ENCODE data around the gene ARHGEF33.

ARHGEF33 gene

DNA sequence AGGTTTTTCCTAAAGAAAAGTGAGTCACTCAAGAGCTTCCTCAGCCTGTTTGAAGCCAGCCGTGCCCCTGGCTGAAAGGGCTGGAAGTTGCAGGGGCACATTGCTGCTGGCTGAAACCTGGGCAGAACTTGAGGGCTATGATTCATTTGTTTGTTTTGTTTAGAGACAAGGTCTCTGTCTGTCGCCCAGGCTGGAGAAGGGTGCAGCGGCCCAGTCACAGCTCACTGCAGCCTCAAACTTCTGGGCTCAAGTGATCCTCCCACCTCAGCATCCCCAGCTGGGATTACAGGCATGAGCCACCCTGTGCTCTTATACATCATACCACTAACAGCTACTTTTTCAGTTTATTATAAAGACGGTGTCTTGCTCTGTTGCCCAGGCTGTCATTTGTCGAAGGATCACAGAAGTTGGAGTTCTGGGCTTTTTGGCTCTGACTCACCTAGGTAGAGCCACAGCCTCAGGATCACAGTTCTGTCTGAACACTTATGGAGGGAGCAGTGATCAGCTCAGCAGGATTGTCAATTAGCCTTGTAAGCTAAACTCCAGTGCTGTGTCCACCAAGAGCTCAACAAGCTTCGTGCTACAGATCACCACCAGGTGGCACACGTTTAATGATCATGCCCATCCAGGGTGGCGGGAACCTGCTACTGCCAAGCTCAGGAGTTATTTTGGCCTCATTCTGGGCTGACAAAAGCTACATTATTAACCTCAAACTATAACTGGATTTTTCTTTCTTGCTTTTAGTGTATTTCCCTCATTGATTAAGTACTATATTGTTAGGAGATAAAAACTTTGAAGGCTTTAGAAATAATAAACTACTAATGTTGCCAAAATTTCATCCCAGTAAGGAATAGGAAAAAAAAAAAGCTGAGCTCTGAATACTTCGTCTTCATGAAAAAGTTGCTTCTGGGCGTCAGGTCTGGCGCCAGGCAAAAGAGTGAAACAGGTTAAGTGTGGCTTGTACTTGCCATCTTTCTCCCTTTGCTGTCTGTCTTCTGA is 57.9 kb downstream of the ARHGEF33 start:
- Histone ChIP-seq H3K27ac (ENCODE audit: poor library complexity, severe bottlenecking) (no peak overlapping the region), H3K4me3 (ENCODE audit: severe bottlenecking) (no peak overlapping the region), H3K36me3 (ENCODE audit: low read depth) (no peaks in the 10 kb centered on the region), H3K4me1 (ENCODE audit: insufficient read depth, poor library complexity, severe bottlenecking) (no peaks in the 10 kb centered on the region), H3K9me3 (ENCODE audit: severe bottlenecking) (no peaks in the 10 kb centered on the region), H3K27me3 (ENCODE audit: insufficient read depth, poor library complexity, severe bottlenecking) (no peaks in the 10 kb centered on the region)
- ATAC-seq (ENCODE audit: low read depth) (peak; percentile 92), DNase-seq (ENCODE audit: low spot score) (no peak)
- TF ChIP-seq, protein P1, sequence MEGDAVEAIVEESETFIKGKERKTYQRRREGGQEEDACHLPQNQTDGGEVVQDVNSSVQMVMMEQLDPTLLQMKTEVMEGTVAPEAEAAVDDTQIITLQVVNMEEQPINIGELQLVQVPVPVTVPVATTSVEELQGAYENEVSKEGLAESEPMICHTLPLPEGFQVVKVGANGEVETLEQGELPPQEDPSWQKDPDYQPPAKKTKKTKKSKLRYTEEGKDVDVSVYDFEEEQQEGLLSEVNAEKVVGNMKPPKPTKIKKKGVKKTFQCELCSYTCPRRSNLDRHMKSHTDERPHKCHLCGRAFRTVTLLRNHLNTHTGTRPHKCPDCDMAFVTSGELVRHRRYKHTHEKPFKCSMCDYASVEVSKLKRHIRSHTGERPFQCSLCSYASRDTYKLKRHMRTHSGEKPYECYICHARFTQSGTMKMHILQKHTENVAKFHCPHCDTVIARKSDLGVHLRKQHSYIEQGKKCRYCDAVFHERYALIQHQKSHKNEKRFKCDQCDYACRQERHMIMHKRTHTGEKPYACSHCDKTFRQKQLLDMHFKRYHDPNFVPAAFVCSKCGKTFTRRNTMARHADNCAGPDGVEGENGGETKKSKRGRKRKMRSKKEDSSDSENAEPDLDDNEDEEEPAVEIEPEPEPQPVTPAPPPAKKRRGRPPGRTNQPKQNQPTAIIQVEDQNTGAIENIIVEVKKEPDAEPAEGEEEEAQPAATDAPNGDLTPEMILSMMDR (IDR thresholded peaks at IDR 0.05; ENCODE audit: poor library complexity, severe bottlenecking) = peak; percentile 86

DNA sequence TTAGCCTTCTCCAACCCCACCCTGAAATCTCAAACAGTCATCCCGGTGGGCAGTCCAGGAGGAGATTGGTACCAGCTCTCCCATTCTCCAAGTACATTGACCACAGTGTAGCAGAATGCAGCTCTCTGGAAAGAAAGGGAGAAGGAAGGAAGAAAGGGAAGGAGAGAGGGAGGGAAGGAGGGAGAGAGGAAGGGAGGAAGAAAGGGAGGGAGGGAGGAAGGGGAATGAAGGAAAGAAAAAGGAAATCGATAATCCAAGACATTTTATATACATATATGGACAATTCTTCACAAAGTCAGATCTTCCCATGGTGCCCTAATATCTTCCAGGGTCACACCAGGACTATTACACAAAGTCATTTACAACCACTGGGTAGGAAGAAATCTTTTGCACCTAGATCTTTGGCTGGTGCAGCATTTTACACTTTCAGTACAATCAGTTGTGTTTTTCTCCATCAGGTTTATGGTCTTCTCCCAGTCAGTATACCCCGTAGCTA is 58.8 kb downstream of the ARHGEF33 start:
- Histone ChIP-seq H3K36me3 (ENCODE audit: low read depth) (no peaks in the 10 kb centered on the region), H3K4me1 (ENCODE audit: insufficient read depth, poor library complexity, severe bottlenecking) (no peaks in the 10 kb centered on the region), H3K4me3 (ENCODE audit: severe bottlenecking) (no peak overlapping the region), H3K9me3 (ENCODE audit: severe bottlenecking) (no peaks in the 10 kb centered on the region), H3K27ac (ENCODE audit: poor library complexity, severe bottlenecking) (no peak overlapping the region), H3K27me3 (ENCODE audit: insufficient read depth, poor library complexity, severe bottlenecking) (no peaks in the 10 kb centered on the region)
- TF ChIP-seq, protein P1 (IDR thresholded peaks at IDR 0.05; ENCODE audit: poor library complexity, severe bottlenecking) = no peak
- no peak for ATAC-seq (ENCODE audit: low read depth)
- no peak for DNase-seq (ENCODE audit: low spot score)

DNA sequence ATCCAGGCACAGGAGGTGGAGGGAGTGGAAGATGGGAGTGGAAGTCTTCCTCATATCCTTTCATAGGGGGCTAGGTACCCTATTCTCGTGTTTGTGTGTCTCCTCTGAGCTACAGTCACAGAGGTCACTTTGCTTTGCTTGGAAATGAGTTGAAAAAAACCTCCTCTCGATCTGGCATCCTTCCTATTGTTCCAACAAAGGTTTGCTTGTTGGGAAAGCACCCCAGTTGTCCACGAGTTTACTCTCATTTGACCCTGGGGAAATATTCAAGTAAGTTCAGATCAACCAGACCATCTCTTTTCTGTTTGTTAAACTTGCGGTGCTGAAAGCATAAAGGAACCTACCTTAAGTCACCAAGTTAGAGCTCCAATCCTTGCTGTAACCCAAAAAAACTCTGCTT is 59.3 kb downstream of the ARHGEF33 start:
- Histone ChIP-seq H3K4me1 (ENCODE audit: insufficient read depth, poor library complexity, severe bottlenecking) (no peaks in the 10 kb centered on the region), H3K27me3 (ENCODE audit: insufficient read depth, poor library complexity, severe bottlenecking) (no peaks in the 10 kb centered on the region), H3K27ac (ENCODE audit: poor library complexity, severe bottlenecking) (no peak overlapping the region), H3K36me3 (ENCODE audit: low read depth) (no peaks in the 10 kb centered on the region), H3K4me3 (ENCODE audit: severe bottlenecking) (no peak overlapping the region), H3K9me3 (ENCODE audit: severe bottlenecking) (no peaks in the 10 kb centered on the region)
- TF ChIP-seq, protein P1 (IDR thresholded peaks at IDR 0.05; ENCODE audit: poor library complexity, severe bottlenecking) = no peak
- ATAC-seq (ENCODE audit: low read depth) = no peak
- DNase-seq (ENCODE audit: low spot score) = no peak

- DNase-seq (ENCODE audit: low spot score) (no peak), ATAC-seq (ENCODE audit: low read depth) (no peak)
- Histone ChIP-seq H3K27me3 (ENCODE audit: insufficient read depth, poor library complexity, severe bottlenecking) (no peaks in the 10 kb centered on the region), H3K27ac (ENCODE audit: poor library complexity, severe bottlenecking) (no peak overlapping the region), H3K9me3 (ENCODE audit: severe bottlenecking) (no peaks in the 10 kb centered on the region), H3K4me1 (ENCODE audit: insufficient read depth, poor library complexity, severe bottlenecking) (no peaks in the 10 kb centered on the region), H3K4me3 (ENCODE audit: severe bottlenecking) (no peak overlapping the region), H3K36me3 (ENCODE audit: low read depth) (no peaks in the 10 kb centered on the region)
- TF ChIP-seq, protein P1 (IDR thresholded peaks at IDR 0.05; ENCODE audit: poor library complexity, severe bottlenecking) = no peak
These were observed 62.1 kb downstream of the ARHGEF33 start for GRCh38 chr2:38951766-38952165.

- ATAC-seq (ENCODE audit: low read depth) = no peak
- DNase-seq (ENCODE audit: low spot score) = no peak
- H3K27ac ChIP-seq (ENCODE audit: poor library complexity, severe bottlenecking) = no peak overlapping the region
- no peaks in the 10 kb centered on the region for H3K36me3 ChIP-seq (ENCODE audit: low read depth)
- H3K4me1 ChIP-seq (ENCODE audit: insufficient read depth, poor library complexity, severe bottlenecking) = no peaks in the 10 kb centered on the region
- no peak overlapping the region for H3K4me3 ChIP-seq (ENCODE audit: severe bottlenecking)
- TF ChIP-seq, protein P1 (IDR thresholded peaks at IDR 0.05; ENCODE audit: poor library complexity, severe bottlenecking) = no peak
- H3K9me3 ChIP-seq (ENCODE audit: severe bottlenecking) = no peaks in the 10 kb centered on the region
- no peaks in the 10 kb centered on the region for H3K27me3 ChIP-seq (ENCODE audit: insufficient read depth, poor library complexity, severe bottlenecking)
These were observed 68.3 kb downstream of the ARHGEF33 start for GRCh38 chr2:38957972-38958371.
